ENCODE measurements around the gene GPSM3. TPM values are rescaled to one million over a fixed set of nuclear protein-coding genes. Genes with fewer than 3 reads are reported as not detected.
A peak's percentile ranks its signal among the peaks of the same experiment; 100 is the strongest.
"Not testable (repeated sequence)": the region's sequence is repeated elsewhere in the genome, so short reads cannot be mapped to it uniquely, and the experiment has no call there.

Gene GPSM3
- total and polyA plus RNA-seq, 4 donors = 4.6 to 9.9 (median 9.5) TPM

DNA sequence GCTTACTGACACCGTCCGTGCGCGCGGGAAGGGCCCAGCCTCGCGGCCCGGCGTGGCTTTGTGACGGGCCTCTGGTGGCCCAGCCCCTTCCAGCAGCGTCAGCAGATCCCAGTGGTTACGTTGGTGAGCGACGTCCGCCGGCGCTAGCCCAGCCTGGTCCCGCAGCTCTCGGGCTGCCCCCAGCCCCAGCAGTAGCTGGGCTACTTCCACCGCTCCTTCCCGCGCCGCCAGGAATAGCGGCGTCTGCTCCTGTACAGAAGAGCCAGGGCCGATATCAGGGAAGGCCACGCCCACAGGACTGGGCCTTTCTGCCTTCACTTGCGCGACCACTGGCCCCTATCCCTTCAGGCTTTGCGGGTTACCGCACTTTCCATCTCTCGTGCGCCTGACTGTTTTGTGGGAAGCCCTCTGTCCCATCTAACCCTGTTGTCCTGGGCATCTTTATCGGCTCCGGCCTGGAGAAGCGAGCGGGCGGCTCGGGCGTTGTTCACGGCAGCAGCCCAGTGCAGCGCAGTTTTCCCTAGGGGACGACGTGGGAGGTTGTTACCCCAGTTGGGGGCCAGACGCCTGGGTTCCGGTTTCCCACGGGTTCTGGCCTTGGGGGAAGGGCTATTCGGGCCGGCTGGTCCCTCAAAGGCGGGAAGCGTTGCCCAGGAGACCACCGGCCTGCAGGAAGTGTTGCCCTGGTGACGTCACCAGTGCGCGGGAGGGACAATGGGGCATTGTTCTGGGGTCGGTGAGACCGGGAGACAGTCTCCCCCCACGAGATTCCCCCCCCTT lies 3.6 kb upstream of the GPSM3 start:
- peak overlapping the region; percentile 88 for H3K4me3 ChIP-seq (ENCODE audit: low read depth, low read length)
- peak overlapping the region; percentile 100 for H3K27ac ChIP-seq (ENCODE audit: low read depth, low read length)
- H3K4me1 ChIP-seq (ENCODE audit: control insufficient read depth, insufficient read depth, low read length) = peaks cover 44% of the 10 kb centered on the region
- WGBS (ENCODE audit: insufficient coverage) = under 1% methylated on average over 51 of the region's 58 CpGs
- DNase-seq (ENCODE audit: low read depth in 4 of 6, low spot score in 6 of 6) = peak; percentile 78 to 97 (median 88)
- no peaks in the 10 kb centered on the region for H3K27me3 ChIP-seq (ENCODE audit: control insufficient read depth, insufficient read depth, low read length)
- no peaks in the 10 kb centered on the region for H3K36me3 ChIP-seq (ENCODE audit: control insufficient read depth, insufficient read depth, low read length)
- H3K9me3 ChIP-seq (ENCODE audit: control insufficient read depth, insufficient read depth, low read length) = no peaks in the 10 kb centered on the region

DNA sequence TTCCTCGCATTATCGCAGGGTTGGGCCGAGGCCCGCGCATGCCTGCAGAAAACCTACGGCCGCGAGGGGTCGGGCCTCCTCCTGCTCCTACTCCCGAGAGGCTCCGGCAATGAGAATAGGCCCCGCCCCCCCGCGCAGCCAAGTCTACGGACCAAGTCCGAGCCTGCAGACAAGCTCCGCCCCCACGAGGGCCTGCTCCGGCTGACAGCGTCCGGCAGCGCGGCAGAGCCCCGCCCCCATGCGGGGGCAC lies 3.1 kb upstream of the GPSM3 start:
- Histone ChIP-seq H3K36me3 (ENCODE audit: control insufficient read depth, insufficient read depth, low read length) (no peaks in the 10 kb centered on the region), H3K4me1 (ENCODE audit: control insufficient read depth, insufficient read depth, low read length) (peaks cover 50% of the 10 kb centered on the region), H3K27me3 (ENCODE audit: control insufficient read depth, insufficient read depth, low read length) (no peaks in the 10 kb centered on the region), H3K27ac (ENCODE audit: low read depth, low read length) (peak overlapping the region; percentile 100), H3K4me3 (ENCODE audit: low read depth, low read length) (peak overlapping the region; percentile 88), H3K9me3 (ENCODE audit: control insufficient read depth, insufficient read depth, low read length) (no peaks in the 10 kb centered on the region)
- DNase-seq (ENCODE audit: low read depth in 4 of 6, low spot score in 6 of 6) = peak; percentile 95 to 100 (median 100)
- 0% methylated on average over 25 of the region's 25 CpGs for WGBS (ENCODE audit: insufficient coverage)

DNA sequence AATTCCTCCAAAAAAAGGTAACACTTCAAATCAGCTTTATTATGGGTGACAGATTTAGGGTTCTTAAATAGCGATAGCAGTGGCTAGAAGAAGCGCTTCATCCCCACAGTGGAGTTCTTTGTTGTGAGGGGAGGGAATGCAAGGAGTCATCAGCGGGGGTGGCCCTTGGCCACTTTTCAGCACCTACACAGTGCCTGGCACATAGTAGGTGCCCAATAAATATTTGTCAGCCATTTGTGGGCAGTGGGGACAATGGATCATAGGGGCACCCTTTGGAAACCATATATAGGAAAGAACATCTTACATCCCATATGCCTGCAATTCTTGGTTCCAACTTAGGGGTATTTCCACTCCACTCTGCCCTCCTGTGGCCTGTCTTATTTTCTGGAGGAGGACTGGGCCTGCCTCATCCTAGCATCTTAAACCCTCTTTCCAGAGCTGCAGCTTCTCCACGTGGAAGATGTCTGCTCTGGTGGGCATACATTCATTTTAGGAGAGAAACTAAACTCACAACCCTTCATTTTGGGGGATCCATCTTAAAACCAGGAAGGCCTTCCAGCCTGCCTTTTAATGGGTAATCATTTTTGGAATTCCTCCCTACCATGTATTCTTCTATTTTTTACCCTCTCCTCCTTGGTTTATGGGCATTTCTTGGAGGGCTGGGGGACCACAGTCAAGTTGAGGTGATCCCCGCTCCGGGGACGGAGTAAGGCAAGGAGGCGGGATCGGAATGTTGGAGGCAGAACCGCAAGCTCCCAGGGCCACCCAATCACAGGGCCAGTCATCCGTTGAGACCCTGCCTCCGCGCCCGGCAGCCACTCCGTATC lies 2.6 kb upstream of the GPSM3 start:
- DNase-seq (ENCODE audit: low read depth in 4 of 6, low spot score in 6 of 6) = peak in 2 of 6 donors; percentile 78 to 82
- 0% methylated on average over 12 of the region's 15 CpGs for WGBS (ENCODE audit: insufficient coverage)
- no peaks in the 10 kb centered on the region for H3K9me3 ChIP-seq (ENCODE audit: control insufficient read depth, insufficient read depth, low read length)
- H3K4me1 ChIP-seq (ENCODE audit: control insufficient read depth, insufficient read depth, low read length) = peaks cover 54% of the 10 kb centered on the region
- peak overlapping the region; percentile 100 for H3K27ac ChIP-seq (ENCODE audit: low read depth, low read length)
- H3K27me3 ChIP-seq (ENCODE audit: control insufficient read depth, insufficient read depth, low read length) = no peaks in the 10 kb centered on the region
- peak overlapping the region; percentile 88 for H3K4me3 ChIP-seq (ENCODE audit: low read depth, low read length)
- H3K36me3 ChIP-seq (ENCODE audit: control insufficient read depth, insufficient read depth, low read length) = no peaks in the 10 kb centered on the region

DNA sequence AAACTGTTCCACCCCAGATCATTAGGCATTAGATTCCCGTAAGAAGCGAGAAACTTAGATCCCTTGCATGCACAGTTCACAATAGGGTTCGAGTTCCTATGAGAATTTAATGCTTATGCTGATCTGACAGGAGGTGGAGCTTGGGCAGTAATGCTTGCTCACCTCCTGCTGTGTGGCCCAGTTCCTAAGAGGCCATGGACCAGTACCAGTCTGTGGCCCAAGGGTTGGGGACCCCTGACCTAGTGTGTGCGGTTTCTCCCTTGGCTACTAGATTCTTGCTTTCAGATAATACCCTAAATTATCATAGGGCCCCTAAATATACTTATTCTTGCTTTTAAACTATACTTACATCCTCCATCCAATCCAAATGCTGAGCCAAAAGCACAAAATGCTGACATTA lies 1.9 kb upstream of the GPSM3 start:
- Histone ChIP-seq H3K9me3 (ENCODE audit: control insufficient read depth, insufficient read depth, low read length) (no peaks in the 10 kb centered on the region), H3K36me3 (ENCODE audit: control insufficient read depth, insufficient read depth, low read length) (no peaks in the 10 kb centered on the region), H3K4me1 (ENCODE audit: control insufficient read depth, insufficient read depth, low read length) (peaks cover 55% of the 10 kb centered on the region), H3K27me3 (ENCODE audit: control insufficient read depth, insufficient read depth, low read length) (no peaks in the 10 kb centered on the region), H3K27ac (ENCODE audit: low read depth, low read length) (peak overlapping the region; percentile 100), H3K4me3 (ENCODE audit: low read depth, low read length) (no peak overlapping the region)
- WGBS (ENCODE audit: insufficient coverage) = 96% methylated on average over 4 of the region's 4 CpGs
- no peak for DNase-seq (ENCODE audit: low read depth in 4 of 6, low spot score in 6 of 6)

DNA sequence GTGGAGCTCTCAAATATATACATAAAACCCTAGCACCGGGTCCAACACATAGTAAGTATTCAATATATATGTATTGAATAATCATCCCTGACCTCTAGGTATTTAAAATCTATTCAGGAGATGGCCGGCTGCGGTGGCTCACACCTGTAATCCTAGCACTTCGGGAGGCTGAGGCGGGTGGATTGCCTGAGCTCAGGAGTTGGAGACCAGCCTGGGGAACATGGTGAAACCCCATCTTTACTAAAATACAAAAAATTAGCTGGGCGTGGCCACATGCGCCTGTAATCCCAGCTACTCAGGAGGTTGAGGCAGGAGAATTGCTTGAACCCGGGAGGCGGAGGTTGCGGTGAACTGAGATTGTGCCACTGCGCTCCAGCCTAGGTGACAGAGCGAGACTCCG lies 653 bp upstream of the GPSM3 start:
- not testable (repeated sequence) for H3K27me3 ChIP-seq (ENCODE audit: control insufficient read depth, insufficient read depth, low read length); H3K36me3 ChIP-seq (ENCODE audit: control insufficient read depth, insufficient read depth, low read length); DNase-seq (ENCODE audit: low read depth in 4 of 6, low spot score in 6 of 6); H3K27ac ChIP-seq (ENCODE audit: low read depth, low read length); H3K4me3 ChIP-seq (ENCODE audit: low read depth, low read length); H3K9me3 ChIP-seq (ENCODE audit: control insufficient read depth, insufficient read depth, low read length)
- 93% methylated on average over 2 of the region's 13 CpGs for WGBS (ENCODE audit: insufficient coverage)
- H3K4me1 ChIP-seq (ENCODE audit: control insufficient read depth, insufficient read depth, low read length) = peaks cover 68% of the 10 kb centered on the region

DNA sequence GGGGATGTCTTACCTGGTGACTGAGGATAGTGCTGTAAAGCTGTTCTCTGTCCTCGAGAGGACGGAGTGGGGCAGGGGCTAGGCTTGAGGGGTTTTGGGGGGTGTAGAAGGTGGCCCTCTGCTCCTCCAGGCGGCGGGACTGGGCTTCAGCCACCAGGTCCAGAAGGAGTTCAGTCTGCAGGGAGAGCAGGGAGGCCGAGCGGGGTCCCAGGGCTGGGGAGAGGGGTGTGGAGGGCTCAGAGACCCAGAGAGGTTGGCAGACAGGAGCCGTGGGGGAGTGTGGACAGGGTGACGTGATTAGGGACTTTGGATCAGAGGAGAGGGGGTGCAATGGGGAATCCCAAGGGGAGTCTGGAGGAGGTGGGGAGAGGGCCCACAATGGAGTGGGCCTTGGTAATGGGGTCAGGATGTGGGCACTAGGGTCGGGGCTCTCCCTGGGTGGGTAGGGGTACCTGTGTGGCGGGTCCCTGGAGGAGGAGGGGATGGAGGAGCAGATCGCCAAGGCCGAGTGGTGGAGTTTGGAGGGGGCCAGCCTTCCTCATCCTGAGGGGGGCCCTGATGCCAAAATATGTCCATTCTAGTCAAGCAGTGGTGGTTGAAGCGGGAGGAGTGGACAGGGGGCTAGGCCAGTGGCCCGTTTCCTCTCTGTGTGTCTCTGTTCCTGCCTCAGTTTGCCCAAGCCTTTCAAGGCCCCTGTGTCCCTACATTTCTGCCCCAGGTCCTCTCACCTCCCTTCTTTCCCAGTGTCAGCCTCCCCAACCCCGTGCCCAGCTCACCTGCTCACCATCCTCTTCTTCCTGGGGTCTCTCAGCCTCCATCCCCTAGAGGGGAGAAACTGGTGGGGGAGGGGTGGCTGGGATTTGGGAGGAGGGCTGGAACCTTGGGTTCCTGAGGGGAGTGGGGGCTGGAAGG lies 491 bp downstream of the GPSM3 start:
- no peaks in the 10 kb centered on the region for H3K27me3 ChIP-seq (ENCODE audit: control insufficient read depth, insufficient read depth, low read length)
- H3K4me3 ChIP-seq (ENCODE audit: low read depth, low read length) = no peak overlapping the region
- peak overlapping the region; percentile 52 for H3K27ac ChIP-seq (ENCODE audit: low read depth, low read length)
- H3K9me3 ChIP-seq (ENCODE audit: control insufficient read depth, insufficient read depth, low read length) = no peaks in the 10 kb centered on the region
- no peak for DNase-seq (ENCODE audit: low read depth in 4 of 6, low spot score in 6 of 6)
- WGBS (ENCODE audit: insufficient coverage) = 86% methylated on average over 13 of the region's 15 CpGs
- peaks cover 18% of the 10 kb centered on the region for H3K36me3 ChIP-seq (ENCODE audit: control insufficient read depth, insufficient read depth, low read length)
- peaks cover 65% of the 10 kb centered on the region for H3K4me1 ChIP-seq (ENCODE audit: control insufficient read depth, insufficient read depth, low read length)

DNA sequence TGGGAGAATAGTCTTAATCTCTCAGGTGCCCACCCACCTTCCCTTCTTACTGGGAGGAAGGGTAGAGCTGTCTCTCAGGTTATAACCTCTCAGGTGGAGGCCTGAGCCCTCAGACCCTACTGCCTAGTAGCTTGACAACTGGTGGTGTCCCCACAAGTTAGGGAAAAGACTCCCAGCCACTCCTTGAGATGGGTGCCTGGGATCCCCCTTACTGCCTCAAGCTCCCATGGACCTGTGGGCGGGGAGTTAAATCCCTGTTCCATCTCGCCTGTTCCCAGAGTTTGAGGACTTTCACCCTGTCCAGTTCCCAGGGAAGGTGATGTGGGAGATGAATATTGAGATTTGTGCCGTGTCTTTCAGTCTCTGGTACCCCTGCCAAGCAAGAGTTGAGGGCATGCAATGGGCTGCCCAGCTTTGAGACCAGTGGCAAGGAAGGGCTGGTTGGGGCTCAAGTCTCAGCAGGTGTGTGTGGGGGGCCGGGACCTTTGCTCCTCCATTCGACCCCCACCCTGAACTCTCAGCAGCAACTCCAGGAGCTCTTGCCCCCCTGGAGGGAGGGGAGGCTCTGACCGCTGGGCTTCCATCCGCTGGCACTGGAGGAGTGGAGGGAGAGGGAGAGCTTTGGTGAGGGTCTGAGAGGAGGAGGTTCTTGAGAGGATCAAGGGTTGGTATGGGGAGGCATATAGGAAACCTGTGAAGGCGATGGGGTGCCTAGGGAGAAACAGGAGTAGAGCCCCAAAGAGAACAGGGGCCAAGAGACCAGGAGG lies 1.3 kb downstream of the GPSM3 start:
- Histone ChIP-seq H3K27ac (ENCODE audit: low read depth, low read length) (peak overlapping the region; percentile 94), H3K9me3 (ENCODE audit: control insufficient read depth, insufficient read depth, low read length) (no peaks in the 10 kb centered on the region), H3K36me3 (ENCODE audit: control insufficient read depth, insufficient read depth, low read length) (peaks cover 26% of the 10 kb centered on the region), H3K4me3 (ENCODE audit: low read depth, low read length) (no peak overlapping the region), H3K27me3 (ENCODE audit: control insufficient read depth, insufficient read depth, low read length) (no peaks in the 10 kb centered on the region), H3K4me1 (ENCODE audit: control insufficient read depth, insufficient read depth, low read length) (peaks cover 62% of the 10 kb centered on the region)
- DNase-seq (ENCODE audit: low read depth in 4 of 6, low spot score in 6 of 6) = no peak
- WGBS (ENCODE audit: insufficient coverage) = 82% methylated on average over 5 of the region's 8 CpGs

DNA sequence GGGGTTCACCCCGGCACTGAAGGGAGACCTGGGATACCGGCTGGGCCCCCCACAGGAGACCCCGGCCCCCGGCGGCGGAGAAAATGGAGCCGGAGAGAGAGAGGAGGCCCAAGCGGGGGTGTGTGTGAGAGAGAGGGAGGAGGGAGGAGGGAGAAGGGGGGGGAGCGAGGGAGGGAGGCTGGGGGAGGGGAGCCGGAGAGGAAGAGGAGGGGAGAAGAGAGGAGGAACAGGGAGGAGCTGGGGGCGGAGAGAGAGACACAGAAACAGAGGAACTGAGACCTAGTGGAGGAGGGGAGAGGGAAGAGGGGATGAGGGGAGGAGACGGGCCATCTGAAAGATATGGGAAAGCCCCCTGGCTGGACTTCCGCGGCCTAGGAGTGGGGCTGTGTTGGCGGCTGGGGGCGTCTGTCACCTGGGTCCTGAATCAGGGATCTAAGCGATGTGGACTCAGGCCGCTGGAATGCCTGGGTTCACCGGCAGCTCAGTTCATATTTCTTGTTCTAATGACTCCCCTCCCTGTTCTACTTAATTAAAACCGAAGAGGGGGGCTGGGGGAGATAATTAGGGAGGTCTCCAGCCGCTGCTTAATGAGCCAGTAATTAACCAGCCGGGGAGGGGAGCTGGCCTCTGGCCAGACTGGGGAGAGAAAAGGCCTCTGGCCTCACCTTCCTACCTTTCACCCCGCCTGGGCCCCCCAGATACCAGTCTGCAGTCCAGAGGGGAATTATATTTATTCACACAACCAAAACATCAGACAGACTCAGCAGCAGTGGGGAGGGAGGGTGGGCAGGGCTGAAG lies 2.2 kb downstream of the GPSM3 start, which contains the start of gene PBX2:
TSS of gene PBX2 (minus strand) at position 149 of the 798 bp plus-strand sequence. CDS start 287 bp downstream, outside the sequence.
- peak within 1 kb of the TSS; percentile 94 for H3K27ac ChIP-seq (ENCODE audit: low read depth, low read length)
- peak within 1 kb of the TSS; percentile 77 for H3K4me3 ChIP-seq (ENCODE audit: low read depth, low read length)
- H3K4me1 ChIP-seq (ENCODE audit: control insufficient read depth, insufficient read depth, low read length) = peaks cover 59% of the 10 kb centered on the region
- DNase-seq (ENCODE audit: low read depth in 4 of 6, low spot score in 6 of 6) = peak in 5 of 6 donors; percentile 78 to 98 (median 86)
- H3K27me3 ChIP-seq (ENCODE audit: control insufficient read depth, insufficient read depth, low read length) = no peaks in the 10 kb centered on the region
- no peaks in the 10 kb centered on the region for H3K9me3 ChIP-seq (ENCODE audit: control insufficient read depth, insufficient read depth, low read length)
- 0% methylated on average over 9 of the region's 23 CpGs for WGBS (ENCODE audit: insufficient coverage)
- peaks cover 28% of the 10 kb centered on the region for H3K36me3 ChIP-seq (ENCODE audit: control insufficient read depth, insufficient read depth, low read length)
